Hepatocyte (in vitro differentiated cells): Measurements from ENCODE around the gene ZIC5.

Source experiments
- CTCF ChIP-seq: fragments of 200-600 bp; sonication (generic); IDR thresholded peaks from 2 replicates; pipeline ENCODE4 v1.5.1; 2016; ENCODE audit warnings: antibody characterized with exemption, mild to moderate bottlenecking; ENCODE audit not compliant: poor library complexity
- EZH2 ChIP-seq: fragments of 200-600 bp; sonication (generic); IDR thresholded peaks from 2 replicates; pipeline ENCODE4 v1.6.1; 2016; ENCODE audit warnings: antibody characterized with exemption, mild to moderate bottlenecking, borderline replicate concordance

DNA sequence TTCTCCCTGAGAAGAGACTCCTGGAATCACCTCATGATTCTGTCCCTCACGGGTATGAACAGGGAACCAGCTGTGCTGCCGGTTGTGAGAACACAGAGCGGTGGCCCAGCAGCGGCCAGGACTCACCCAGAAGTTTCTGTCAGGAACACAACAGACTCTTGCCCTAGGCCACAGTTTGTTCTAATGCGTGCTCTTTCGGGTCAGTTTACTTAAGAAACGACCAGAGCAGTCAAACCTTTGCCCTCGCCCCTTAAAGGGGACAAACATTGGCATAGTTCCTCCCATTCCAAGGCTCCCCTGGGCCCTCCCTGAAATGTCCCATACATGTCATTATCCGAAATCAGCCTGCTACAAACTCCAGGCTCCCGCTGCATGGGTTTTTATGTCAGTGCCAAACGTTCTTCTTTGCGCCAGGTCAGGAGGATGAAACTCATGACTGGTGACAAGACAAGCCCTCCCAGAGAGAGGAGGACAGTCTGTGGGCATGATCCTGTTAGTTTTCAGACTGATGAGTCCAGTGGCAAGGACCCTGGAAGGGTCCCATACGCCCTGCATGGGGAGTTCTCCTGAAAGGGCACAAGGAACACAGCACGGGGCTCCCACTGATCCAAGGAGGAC lies 18.3 kb downstream of the ZIC5 start:
- TF ChIP-seq CTCF: no peak
- no peak for TF ChIP-seq EZH2
